Thyroid gland (tissue), 4 donors: ENCODE results near the gene LOXHD1.

ENCODE experiments used
- POLR2A ChIP-seq, 2 donors: fragments of 450-650 bp; IDR thresholded peaks; one replicate each; pipeline ENCODE4 v1.6.1; 2017; ENCODE audit warnings: antibody characterized with exemption in 2 of 2, mild to moderate bottlenecking in 2 of 2, moderate library complexity in 1 of 2
- TF ChIP-seq, protein P1 (sequence below), 6 experiments: fragments of 200-600 bp in 3 of 6; fragments of 450-650 bp in 3 of 6; sonication (generic) in 3 of 6; IDR thresholded peaks; one replicate each; pipeline ENCODE4 v1.5.1; 2016 to 2019; ENCODE audit warnings: antibody characterized with exemption in 6 of 6, mild to moderate bottlenecking in 2 of 6, inconsistent platforms in 1 of 6, moderate library complexity in 1 of 6

DNA sequence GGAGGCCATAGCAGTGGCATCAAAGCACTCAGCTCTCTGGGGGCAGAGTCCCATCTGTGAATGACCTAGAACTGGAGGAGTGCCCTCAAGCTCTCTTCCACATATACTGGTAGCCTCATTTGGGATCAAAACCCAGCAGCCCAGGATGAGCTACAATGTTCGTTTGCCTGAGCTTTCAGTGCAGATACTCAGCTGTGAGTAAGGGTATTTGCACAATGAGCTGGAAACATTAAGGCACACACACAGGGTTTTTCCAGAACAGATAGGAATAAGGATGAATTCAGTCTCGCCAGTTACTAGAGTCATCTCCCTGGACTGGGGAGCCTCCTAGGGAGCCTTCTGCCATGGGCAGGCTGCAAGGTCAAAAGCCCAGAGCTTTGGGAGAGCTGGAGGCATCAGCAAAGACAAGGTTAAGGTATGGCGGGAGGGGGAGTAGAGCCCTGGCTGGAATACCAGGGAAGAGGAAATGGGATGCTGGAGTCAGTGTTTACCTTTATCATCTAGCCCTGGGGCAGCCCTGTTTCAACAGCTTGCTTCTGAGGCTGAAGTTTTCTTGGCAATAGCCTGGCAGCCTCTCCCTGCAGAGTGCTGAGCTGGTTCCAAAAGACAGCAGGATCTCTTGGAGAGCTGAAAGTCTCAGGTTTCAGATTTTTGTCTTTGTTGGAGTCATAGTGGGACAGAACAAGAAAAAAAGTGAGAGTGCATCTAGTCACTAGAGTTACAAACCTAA lies 187.7 kb downstream of the LOXHD1 start:
- TF ChIP-seq, protein P1, sequence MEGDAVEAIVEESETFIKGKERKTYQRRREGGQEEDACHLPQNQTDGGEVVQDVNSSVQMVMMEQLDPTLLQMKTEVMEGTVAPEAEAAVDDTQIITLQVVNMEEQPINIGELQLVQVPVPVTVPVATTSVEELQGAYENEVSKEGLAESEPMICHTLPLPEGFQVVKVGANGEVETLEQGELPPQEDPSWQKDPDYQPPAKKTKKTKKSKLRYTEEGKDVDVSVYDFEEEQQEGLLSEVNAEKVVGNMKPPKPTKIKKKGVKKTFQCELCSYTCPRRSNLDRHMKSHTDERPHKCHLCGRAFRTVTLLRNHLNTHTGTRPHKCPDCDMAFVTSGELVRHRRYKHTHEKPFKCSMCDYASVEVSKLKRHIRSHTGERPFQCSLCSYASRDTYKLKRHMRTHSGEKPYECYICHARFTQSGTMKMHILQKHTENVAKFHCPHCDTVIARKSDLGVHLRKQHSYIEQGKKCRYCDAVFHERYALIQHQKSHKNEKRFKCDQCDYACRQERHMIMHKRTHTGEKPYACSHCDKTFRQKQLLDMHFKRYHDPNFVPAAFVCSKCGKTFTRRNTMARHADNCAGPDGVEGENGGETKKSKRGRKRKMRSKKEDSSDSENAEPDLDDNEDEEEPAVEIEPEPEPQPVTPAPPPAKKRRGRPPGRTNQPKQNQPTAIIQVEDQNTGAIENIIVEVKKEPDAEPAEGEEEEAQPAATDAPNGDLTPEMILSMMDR (IDR thresholded peaks at IDR 0.05) = no peak
- no peak for TF ChIP-seq POLR2A (IDR thresholded peaks at IDR 0.05)
